ENCODE measurements around the gene PLEKHM3. TPM values are rescaled to one million over a fixed set of nuclear protein-coding genes. Genes with fewer than 3 reads are reported as not detected.

The PLEKHM3 gene, protein sequence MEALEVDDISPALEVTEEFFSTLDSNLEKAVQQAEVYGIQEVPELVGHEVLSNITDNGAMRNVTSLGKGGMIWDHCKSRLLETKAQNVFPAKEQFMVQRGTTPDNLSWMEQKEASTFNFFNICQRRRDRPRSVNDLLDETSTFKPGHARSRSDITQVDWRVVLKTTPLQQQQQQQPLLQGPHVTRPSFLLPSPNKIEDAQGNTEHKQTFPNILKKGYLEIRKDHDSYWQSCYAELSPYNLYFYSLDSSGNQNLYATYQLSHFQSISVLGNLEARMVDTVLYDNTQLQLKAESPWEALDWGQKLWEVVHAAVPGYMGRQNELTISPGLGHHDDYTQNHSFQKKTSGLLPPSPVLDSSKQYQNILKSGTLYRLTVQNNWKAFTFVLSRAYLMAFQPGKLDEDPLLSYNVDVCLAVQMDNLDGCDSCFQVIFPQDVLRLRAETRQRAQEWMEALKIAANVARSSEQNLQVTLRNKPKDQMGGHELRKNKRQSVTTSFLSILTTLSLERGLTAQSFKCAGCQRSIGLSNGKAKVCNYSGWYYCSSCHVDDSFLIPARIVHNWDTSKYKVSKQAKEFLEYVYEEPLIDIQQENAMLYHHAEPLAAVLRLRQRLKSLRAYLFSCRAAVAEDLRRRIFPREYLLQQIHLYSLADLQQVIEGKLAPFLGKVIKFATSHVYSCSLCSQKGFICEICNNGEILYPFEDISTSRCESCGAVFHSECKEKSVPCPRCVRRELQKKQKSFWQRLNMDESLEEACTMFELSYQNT
- total RNA-seq = 11.3 and 14.5 TPM in 2 replicates

DNA sequence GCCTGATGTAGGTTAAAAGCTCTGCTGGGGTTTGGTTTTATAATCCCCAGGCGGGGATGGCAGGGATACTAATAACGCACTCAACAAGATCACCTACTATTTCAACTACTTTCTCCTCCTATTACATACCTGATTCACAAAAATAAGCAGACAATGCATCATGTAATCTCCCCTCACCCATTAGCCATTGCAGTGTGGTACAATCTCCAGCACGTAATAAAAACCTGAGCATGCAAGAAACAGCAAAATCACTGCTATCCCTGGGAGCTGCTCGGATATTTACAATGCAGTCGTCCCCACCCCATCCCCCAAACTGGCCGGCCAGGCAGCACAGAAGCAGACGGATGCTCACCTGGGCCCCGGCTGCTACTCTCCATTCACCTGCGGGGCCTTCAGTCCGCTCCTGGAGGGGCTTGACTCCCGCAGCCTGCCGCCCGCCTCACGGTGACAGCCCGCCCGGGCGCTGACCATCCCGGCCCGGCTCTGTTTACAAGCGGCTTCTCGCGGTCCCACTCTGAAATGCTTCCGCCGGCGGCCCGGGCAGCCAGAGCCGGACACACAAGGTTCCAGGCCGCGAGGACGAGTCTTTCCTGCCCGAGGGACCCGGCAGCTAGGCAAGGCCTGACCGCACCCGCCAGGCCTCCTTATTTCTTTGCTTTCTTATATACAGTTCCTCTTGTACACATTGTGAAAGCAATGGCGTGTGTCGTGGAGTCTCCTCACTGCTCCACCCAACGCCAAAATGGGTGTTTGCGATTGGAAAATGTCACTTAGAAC, at the start of gene PLEKHM3:
PLEKHM3 (minus strand) TSS at position 491 of the 777 bp plus-strand sequence. CDS start 23,888 bp downstream, outside the sequence.

Other genes with a start within 250 kb of the PLEKHM3 start
- not detected in 2 replicates for gene CRYGD, start 99.0 kb upstream of the PLEKHM3 start, total RNA-seq
- not detected in 2 replicates for gene CRYGC, start 104.3 kb upstream of the PLEKHM3 start, total RNA-seq
- gene CRYGB, start 120.6 kb upstream of the PLEKHM3 start, total RNA-seq = not detected in 2 replicates
- not detected in 2 replicates for gene CRYGA, start 138.1 kb upstream of the PLEKHM3 start, total RNA-seq
- not detected in 2 replicates for gene C2orf80, start 164.5 kb upstream of the PLEKHM3 start, total RNA-seq
- 306 and 350 TPM in 2 replicates for gene IDH1, start 229.5 kb upstream of the PLEKHM3 start, total RNA-seq
- gene PIKFYVE, start 240.7 kb upstream of the PLEKHM3 start, total RNA-seq = 30.4 and 40.1 TPM in 2 replicates

All from nasal cavity respiratory epithelium epithelial cell of viscerocranial mucosa (primary cell).